Measurements from ENCODE around the gene ADD3.
"Not testable (repeated sequence)": the region's sequence is repeated elsewhere in the genome, so short reads cannot be mapped to it uniquely, and the experiment has no call there.

ADD3 gene

GRCh38 chr10:109977382-109977806, 30.4 kb upstream of the ADD3 start:
- peak; percentile 47 for DNase-seq

GRCh38 chr10:109978481-109978880, 29.3 kb upstream of the ADD3 start:
- DNase-seq = peak; percentile 65

GRCh38 chr10:109979215-109979614, 28.6 kb upstream of the ADD3 start:
- no peak for DNase-seq

GRCh38 chr10:109981650-109982049, 26.1 kb upstream of the ADD3 start:
- no peak for DNase-seq

- no peak for DNase-seq
Measured at GRCh38 chr10:109982123-109982522, 25.7 kb upstream of the ADD3 start.

GRCh38 chr10:109982812-109983211, 25.0 kb upstream of the ADD3 start:
- DNase-seq = no peak

- no peak for DNase-seq
Measured at GRCh38 chr10:109984013-109984412, 23.8 kb upstream of the ADD3 start.

GRCh38 chr10:109985768-109986167, 22.0 kb upstream of the ADD3 start:
- DNase-seq = not testable (repeated sequence)

GRCh38 chr10:109987452-109988211, 20.2 kb upstream of the ADD3 start:
- DNase-seq = peak; percentile 88

- DNase-seq = peak; percentile 51
Measured at GRCh38 chr10:109988212-109988596, 19.6 kb upstream of the ADD3 start.

GRCh38 chr10:109991266-109991855, 16.4 kb upstream of the ADD3 start:
- no peak for DNase-seq

GRCh38 chr10:109992485-109992884, 15.3 kb upstream of the ADD3 start:
- peak; percentile 60 for DNase-seq

GRCh38 chr10:109993551-109994330, 14.0 kb upstream of the ADD3 start:
- DNase-seq = no peak

- DNase-seq = no peak
Measured at GRCh38 chr10:109994711-109995577, 12.8 kb upstream of the ADD3 start.

- DNase-seq = no peak
Measured at GRCh38 chr10:109995595-109995994, 12.2 kb upstream of the ADD3 start.

- DNase-seq = no peak
Measured at GRCh38 chr10:109996225-109996624, 11.6 kb upstream of the ADD3 start.

GRCh38 chr10:109996766-109997171, 11.0 kb upstream of the ADD3 start:
- no peak for DNase-seq

GRCh38 chr10:109997233-109997632, 10.6 kb upstream of the ADD3 start:
- DNase-seq = no peak

GRCh38 chr10:109998513-109998912, 9.3 kb upstream of the ADD3 start:
- no peak for DNase-seq

GRCh38 chr10:110002801-110003523, 4.8 kb upstream of the ADD3 start:
- no peak for DNase-seq

- DNase-seq = no peak
Measured at GRCh38 chr10:110003524-110003885, 4.3 kb upstream of the ADD3 start.

GRCh38 chr10:110005719-110006118, 2.1 kb upstream of the ADD3 start:
- peak; percentile 80 for DNase-seq
